GM21526 (cell line): ENCODE results near the gene LIPA.

Experiments
- ATAC-seq: cut with Tn5 transposase; IDR thresholded peaks from one replicate; pipeline ENCODE4 v1.9.1; 2021; ENCODE audit warnings: moderate library complexity; ENCODE audit not compliant: unreplicated experiment, low FRiP score

Gene LIPA

GRCh38 chr10:89241486-89242344 lies 9.9 kb downstream of the LIPA start:
- ATAC-seq, result no peak

- no peak for ATAC-seq
These were observed 10.5 kb downstream of the LIPA start for GRCh38 chr10:89241026-89241425.

- no peak for ATAC-seq
These were observed 11.1 kb downstream of the LIPA start for GRCh38 chr10:89240519-89240918.

- no peak for ATAC-seq
These were observed 12.5 kb downstream of the LIPA start for GRCh38 chr10:89238956-89239644.

GRCh38 chr10:89237849-89238248 lies 13.7 kb downstream of the LIPA start:
- ATAC-seq, result no peak

- ATAC-seq, result no peak
These were observed 15.3 kb downstream of the LIPA start for GRCh38 chr10:89236226-89236797.

GRCh38 chr10:89235073-89235798 lies 16.3 kb downstream of the LIPA start:
- ATAC-seq, result no peak

- ATAC-seq, result no peak
These were observed 18.5 kb downstream of the LIPA start for GRCh38 chr10:89233033-89233432.

GRCh38 chr10:89228962-89229361 lies 22.6 kb downstream of the LIPA start:
- ATAC-seq, result no peak

- no peak for ATAC-seq
These were observed 23.4 kb downstream of the LIPA start for GRCh38 chr10:89228146-89228545.

GRCh38 chr10:89226891-89227290 lies 24.7 kb downstream of the LIPA start:
- no peak for ATAC-seq

GRCh38 chr10:89224739-89225443 lies 26.7 kb downstream of the LIPA start:
- ATAC-seq, result no peak

GRCh38 chr10:89221919-89222318 lies 29.7 kb downstream of the LIPA start:
- no peak for ATAC-seq

- no peak for ATAC-seq
These were observed 31.9 kb downstream of the LIPA start for GRCh38 chr10:89219513-89220218.

- ATAC-seq, result no peak
These were observed 34.3 kb downstream of the LIPA start for GRCh38 chr10:89217057-89217990.

- no peak for ATAC-seq
These were observed 35.5 kb downstream of the LIPA start for GRCh38 chr10:89216056-89216455.

- no peak for ATAC-seq
These were observed 36.1 kb downstream of the LIPA start for GRCh38 chr10:89215511-89215910.

GRCh38 chr10:89214566-89215165 lies 36.9 kb downstream of the LIPA start:
- ATAC-seq, result no peak
